ENCODE measurements around the gene CLIC2.

- TF ChIP-seq POLR2A (IDR thresholded peaks at IDR 0.05) (no peak), CTCF (IDR thresholded peaks at IDR 0.05) (no peak)
These were observed 5.1 kb downstream of the CLIC2 start for GRCh38 chrX:155329293-155329692.

Data from uterus (tissue), 2 donors.